Astrocyte of the cerebellum (primary cell): ENCODE results near the gene ANKLE2.
A peak's percentile ranks its signal among the peaks of the same experiment; 100 is the strongest.

Source experiments
- DNase-seq: peaks from one replicate; pipeline ENCODE4 v3.0.0-alpha.2; 2011; ENCODE audit warnings: low read depth
- H3K4me3 ChIP-seq: 2 replicates; pipeline ENCODE4 v1.5.1; 2011; ENCODE audit warnings: mild to moderate bottlenecking, low read depth, low read length, moderate library complexity
- in situ Hi-C: cut with HindIII; loops from 2 replicates; pipeline ENCODE4 v1.10.0; 2017; ENCODE audit warnings: low sequenced_read_pairs
- TF ChIP-seq, protein P1 (sequence below): IDR thresholded peaks from 2 replicates; pipeline ENCODE4 v1.5.1; 2012; ENCODE audit warnings: low read length, low read depth, moderate library complexity, mild to moderate bottlenecking; ENCODE audit errors: missing control alignments

Gene ANKLE2

DNA sequence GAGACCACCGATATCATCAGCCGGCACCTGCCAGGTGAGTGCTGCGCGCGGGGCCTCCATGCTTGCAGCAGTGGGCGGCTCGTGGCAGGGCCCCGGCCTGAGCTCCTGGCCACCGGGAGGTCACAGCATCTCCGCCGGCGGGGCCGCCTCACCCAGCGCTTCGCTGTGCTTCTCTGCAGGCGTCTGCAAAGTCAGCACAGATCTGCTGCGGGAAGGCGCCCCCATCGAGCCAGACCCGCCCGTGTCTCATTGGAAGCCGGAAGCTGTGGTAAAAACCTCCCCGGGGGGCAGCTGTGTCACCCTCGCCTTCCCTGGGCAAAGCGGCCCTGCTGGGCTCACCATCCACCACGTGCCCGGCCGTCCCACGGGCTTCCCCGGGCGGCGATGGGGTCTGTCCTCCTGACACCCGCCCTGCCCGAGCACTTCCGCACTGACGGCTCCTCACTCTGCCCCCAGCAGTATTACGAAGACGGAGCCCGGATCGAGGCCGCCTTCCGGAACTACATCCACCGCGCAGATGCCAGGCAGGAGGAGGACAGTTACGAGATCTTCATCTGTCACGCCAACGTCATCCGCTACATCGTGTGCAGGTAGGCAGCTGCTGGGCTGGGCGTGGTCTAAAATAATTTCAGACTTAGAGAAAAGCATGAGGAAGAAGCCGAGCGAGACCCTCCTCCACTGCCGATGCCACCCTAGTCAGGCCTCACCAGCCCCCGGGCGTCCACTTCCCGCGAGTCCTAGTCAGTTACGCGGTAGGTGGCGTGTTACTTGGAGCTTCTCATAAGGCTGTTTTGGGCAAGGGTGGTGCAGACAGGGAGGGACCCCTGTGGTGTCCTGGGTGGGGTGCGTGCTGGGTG, 43.9 kb downstream of the ANKLE2 start:
- DNase-seq = no peak
- in situ Hi-C loops = no loop called here
- TF ChIP-seq, protein P1, sequence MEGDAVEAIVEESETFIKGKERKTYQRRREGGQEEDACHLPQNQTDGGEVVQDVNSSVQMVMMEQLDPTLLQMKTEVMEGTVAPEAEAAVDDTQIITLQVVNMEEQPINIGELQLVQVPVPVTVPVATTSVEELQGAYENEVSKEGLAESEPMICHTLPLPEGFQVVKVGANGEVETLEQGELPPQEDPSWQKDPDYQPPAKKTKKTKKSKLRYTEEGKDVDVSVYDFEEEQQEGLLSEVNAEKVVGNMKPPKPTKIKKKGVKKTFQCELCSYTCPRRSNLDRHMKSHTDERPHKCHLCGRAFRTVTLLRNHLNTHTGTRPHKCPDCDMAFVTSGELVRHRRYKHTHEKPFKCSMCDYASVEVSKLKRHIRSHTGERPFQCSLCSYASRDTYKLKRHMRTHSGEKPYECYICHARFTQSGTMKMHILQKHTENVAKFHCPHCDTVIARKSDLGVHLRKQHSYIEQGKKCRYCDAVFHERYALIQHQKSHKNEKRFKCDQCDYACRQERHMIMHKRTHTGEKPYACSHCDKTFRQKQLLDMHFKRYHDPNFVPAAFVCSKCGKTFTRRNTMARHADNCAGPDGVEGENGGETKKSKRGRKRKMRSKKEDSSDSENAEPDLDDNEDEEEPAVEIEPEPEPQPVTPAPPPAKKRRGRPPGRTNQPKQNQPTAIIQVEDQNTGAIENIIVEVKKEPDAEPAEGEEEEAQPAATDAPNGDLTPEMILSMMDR = no peak
- no peak overlapping the region for H3K4me3 ChIP-seq

- TF ChIP-seq, protein P1 = no peak
- DNase-seq = no peak
- in situ Hi-C loops = no loop called here
- no peak overlapping the region for H3K4me3 ChIP-seq
Observed at GRCh38 chr12:132717011-132717410, 44.6 kb downstream of the ANKLE2 start.

DNA sequence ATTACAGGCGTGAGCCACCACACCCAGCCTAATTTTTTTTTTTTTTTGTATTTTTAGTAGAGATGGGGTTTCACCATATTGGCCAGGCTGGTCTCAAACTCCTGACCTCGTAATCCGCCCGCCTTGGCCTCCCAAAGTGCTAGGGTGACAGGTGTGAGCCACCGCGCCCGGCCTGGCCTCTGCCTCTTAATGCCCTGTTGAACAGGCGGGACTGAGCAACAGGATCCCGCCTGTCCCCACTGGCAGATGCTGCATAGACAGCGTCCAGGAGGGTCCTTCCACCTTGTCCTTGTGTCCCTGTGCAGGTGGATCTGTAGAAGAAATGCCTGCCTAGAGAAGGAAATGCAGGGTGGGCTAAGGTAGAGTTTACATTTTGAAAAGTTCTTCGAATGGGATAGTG, 45.3 kb downstream of the ANKLE2 start:
- DNase-seq = no peak
- TF ChIP-seq, protein P1 = no peak
- H3K4me3 ChIP-seq = no peak overlapping the region
- in situ Hi-C loops = no loop called here

DNA sequence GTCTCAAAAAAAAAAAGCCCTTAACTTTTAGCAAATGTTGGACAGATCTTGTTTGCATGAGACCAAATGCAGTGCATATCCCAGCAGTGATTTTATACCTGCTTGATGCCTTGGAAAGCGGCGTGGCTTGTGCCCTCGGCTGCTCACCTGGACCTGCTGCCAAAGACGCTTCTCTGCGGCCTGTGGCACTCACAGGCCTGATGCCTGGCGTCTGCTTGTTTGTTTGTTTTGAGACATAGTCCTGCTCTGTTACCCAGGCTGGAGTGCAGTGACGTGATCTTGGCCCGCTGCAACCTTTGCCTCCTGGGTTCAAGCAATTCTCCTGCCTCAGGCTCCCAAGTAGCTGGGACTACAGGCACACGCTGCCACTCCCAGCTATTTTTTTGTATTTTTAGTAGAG, 45.8 kb downstream of the ANKLE2 start:
- TF ChIP-seq, protein P1 = no peak
- no peak for DNase-seq
- H3K4me3 ChIP-seq = no peak overlapping the region
- in situ Hi-C loops = no loop called here

- H3K4me3 ChIP-seq = no peak overlapping the region
- TF ChIP-seq, protein P1 = no peak
- in situ Hi-C loops = no loop called here
- DNase-seq = no peak
Observed at GRCh38 chr12:132713123-132713522, 48.5 kb downstream of the ANKLE2 start.

GRCh38 chr12:132711080-132711843, 50.4 kb downstream of the ANKLE2 start:
- TF ChIP-seq, protein P1 = no peak
- no peak for DNase-seq
- in situ Hi-C loops = no loop called here
- peak overlapping the region; percentile 91 for H3K4me3 ChIP-seq
